HG03175 (cell line): ENCODE data around the gene STX12.

Experiments used
- ATAC-seq: cut with Tn5 transposase; IDR thresholded peaks from one replicate; pipeline ENCODE4 v1.9.1; 2021; ENCODE audit warnings: mild to moderate bottlenecking, moderate library complexity; ENCODE audit not compliant: unreplicated experiment

STX12 gene

GRCh38 chr1:27772932-27773825 lies at the start of gene STX12:
TSS of gene STX12 (plus strand) at chr1:27773219. CDS start at chr1:27773308, 89 bp downstream.
- ATAC-seq = peak; percentile 98

- ATAC-seq = no peak
Measured at GRCh38 chr1:27724961-27725373, 48.1 kb upstream of the STX12 start.

GRCh38 chr1:27725374-27726172 lies 47.4 kb upstream of the STX12 start, which contains the start of gene FAM76A:
TSS of gene FAM76A (plus strand) at chr1:27725961. CDS start at chr1:27726081, 120 bp downstream.
- ATAC-seq = peak; percentile 93

- peak; percentile 26 for ATAC-seq
Measured at GRCh38 chr1:27726173-27727044, 46.6 kb upstream of the STX12 start.

GRCh38 chr1:27727126-27727525 lies 45.9 kb upstream of the STX12 start:
- no peak for ATAC-seq

- ATAC-seq = no peak
Measured at GRCh38 chr1:27736252-27736651, 36.8 kb upstream of the STX12 start.

- ATAC-seq = no peak
Measured at GRCh38 chr1:27741121-27741520, 31.9 kb upstream of the STX12 start.

- no peak for ATAC-seq
Measured at GRCh38 chr1:27744556-27744955, 28.5 kb upstream of the STX12 start.

- ATAC-seq = no peak
Measured at GRCh38 chr1:27745466-27745865, 27.6 kb upstream of the STX12 start.

GRCh38 chr1:27752360-27752759 lies 20.7 kb upstream of the STX12 start:
- ATAC-seq = no peak

- no peak for ATAC-seq
Measured at GRCh38 chr1:27755286-27755685, 17.7 kb upstream of the STX12 start.

GRCh38 chr1:27755865-27756264 lies 17.2 kb upstream of the STX12 start:
- ATAC-seq = no peak

GRCh38 chr1:27759236-27759635 lies 13.8 kb upstream of the STX12 start:
- no peak for ATAC-seq

- no peak for ATAC-seq
Measured at GRCh38 chr1:27760426-27760825, 12.6 kb upstream of the STX12 start.

GRCh38 chr1:27762033-27762432 lies 11.0 kb upstream of the STX12 start:
- ATAC-seq = no peak

GRCh38 chr1:27763358-27763757 lies 9.7 kb upstream of the STX12 start:
- no peak for ATAC-seq

GRCh38 chr1:27770293-27770830 lies 2.7 kb upstream of the STX12 start:
- no peak for ATAC-seq

- no peak for ATAC-seq
Measured at GRCh38 chr1:27772036-27772931, 735 bp upstream of the STX12 start.

GRCh38 chr1:27773826-27774445 lies 917 bp downstream of the STX12 start:
- ATAC-seq = no peak
